KMS-11 (cell line): ENCODE data around the gene CNTFR.

ENCODE experiments used
- H2AFZ ChIP-seq: fragments of 200-600 bp; sonication (generic); 2 replicates; pipeline ENCODE4 v1.6.1; 2016; ENCODE audit warnings: antibody characterized with exemption, mixed run types, low read depth
- H3K27ac ChIP-seq: fragments of 200-600 bp; sonication (generic); 2 replicates; pipeline ENCODE4 v1.6.1; 2016; ENCODE audit warnings: mild to moderate bottlenecking, mixed run types
- H3K27me3 ChIP-seq: fragments of 200-600 bp; sonication (generic); 2 replicates; pipeline ENCODE4 v1.6.1; 2017; ENCODE audit warnings: mild to moderate bottlenecking, low read depth, mixed run types, moderate library complexity; ENCODE audit not compliant: insufficient read depth
- H3K36me3 ChIP-seq: fragments of 200-600 bp; sonication (generic); 2 replicates; pipeline ENCODE4 v1.6.1; 2017; ENCODE audit warnings: mild to moderate bottlenecking, mixed run types; ENCODE audit not compliant: insufficient read depth
- H3K4me1 ChIP-seq: fragments of 200-600 bp; sonication (generic); 2 replicates; pipeline ENCODE4 v1.6.1; 2016; ENCODE audit warnings: mild to moderate bottlenecking, low read depth, mixed run types; ENCODE audit not compliant: poor library complexity, severe bottlenecking
- H3K4me2 ChIP-seq: fragments of 200-600 bp; sonication (generic); 2 replicates; pipeline ENCODE4 v1.7.0; 2016; ENCODE audit warnings: mild to moderate bottlenecking, mixed run types
- H3K4me3 ChIP-seq: fragments of 200-600 bp; sonication (generic); IDR thresholded peaks from 2 replicates; pipeline ENCODE4 v1.6.1; 2017; ENCODE audit warnings: low read depth, low read length, mixed read lengths; ENCODE audit not compliant: insufficient read depth
- H3K79me2 ChIP-seq: fragments of 200-600 bp; sonication (generic); 2 replicates; pipeline ENCODE4 v1.6.1; 2016; ENCODE audit warnings: low read depth, mixed run types; ENCODE audit not compliant: insufficient read depth
- H3K9ac ChIP-seq: fragments of 200-600 bp; sonication (generic); 2 replicates; pipeline ENCODE4 v1.6.1; 2016; ENCODE audit warnings: mild to moderate bottlenecking, mixed run types
- H4K20me1 ChIP-seq: fragments of 200-600 bp; sonication (generic); 2 replicates; pipeline ENCODE4 v1.6.1; 2016; ENCODE audit warnings: mild to moderate bottlenecking, mixed run types; ENCODE audit not compliant: insufficient read depth
- TF ChIP-seq, protein P1 (sequence below): fragments of 200-600 bp; sonication (generic); conservative IDR thresholded peaks from 2 replicates; pipeline ENCODE4 v1.6.1; 2017; ENCODE audit warnings: low read depth, mild to moderate bottlenecking, antibody characterized with exemption, low read length, moderate library complexity, mixed read lengths

CNTFR gene

DNA sequence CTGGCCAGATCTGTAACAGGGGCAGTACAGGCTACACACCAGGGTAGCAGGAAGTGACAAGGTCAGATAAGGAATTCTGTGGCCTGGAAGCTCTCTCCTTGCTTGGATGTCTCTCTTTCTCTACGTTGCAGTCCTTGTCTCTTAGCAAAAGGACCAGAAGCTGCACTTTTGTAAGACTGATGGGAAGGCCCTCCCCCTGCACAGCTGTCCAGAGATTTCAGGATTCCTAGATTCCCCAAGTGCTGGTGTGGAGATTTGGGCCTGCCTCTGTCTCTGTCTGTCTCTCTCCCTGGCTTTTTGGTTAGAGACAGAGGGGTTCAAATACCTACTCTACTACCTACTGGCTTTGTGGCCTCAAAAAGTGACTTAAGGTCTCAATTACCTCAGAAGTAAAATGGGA is 10.0 kb upstream of the CNTFR start:
- H3K9ac ChIP-seq = no peak overlapping the region
- TF ChIP-seq, protein P1, sequence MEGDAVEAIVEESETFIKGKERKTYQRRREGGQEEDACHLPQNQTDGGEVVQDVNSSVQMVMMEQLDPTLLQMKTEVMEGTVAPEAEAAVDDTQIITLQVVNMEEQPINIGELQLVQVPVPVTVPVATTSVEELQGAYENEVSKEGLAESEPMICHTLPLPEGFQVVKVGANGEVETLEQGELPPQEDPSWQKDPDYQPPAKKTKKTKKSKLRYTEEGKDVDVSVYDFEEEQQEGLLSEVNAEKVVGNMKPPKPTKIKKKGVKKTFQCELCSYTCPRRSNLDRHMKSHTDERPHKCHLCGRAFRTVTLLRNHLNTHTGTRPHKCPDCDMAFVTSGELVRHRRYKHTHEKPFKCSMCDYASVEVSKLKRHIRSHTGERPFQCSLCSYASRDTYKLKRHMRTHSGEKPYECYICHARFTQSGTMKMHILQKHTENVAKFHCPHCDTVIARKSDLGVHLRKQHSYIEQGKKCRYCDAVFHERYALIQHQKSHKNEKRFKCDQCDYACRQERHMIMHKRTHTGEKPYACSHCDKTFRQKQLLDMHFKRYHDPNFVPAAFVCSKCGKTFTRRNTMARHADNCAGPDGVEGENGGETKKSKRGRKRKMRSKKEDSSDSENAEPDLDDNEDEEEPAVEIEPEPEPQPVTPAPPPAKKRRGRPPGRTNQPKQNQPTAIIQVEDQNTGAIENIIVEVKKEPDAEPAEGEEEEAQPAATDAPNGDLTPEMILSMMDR = no peak
- H4K20me1 ChIP-seq = no peaks in the 10 kb centered on the region
- no peak overlapping the region for H3K4me2 ChIP-seq
- H3K27me3 ChIP-seq = no peaks in the 10 kb centered on the region
- H2AFZ ChIP-seq = no peak overlapping the region
- H3K4me1 ChIP-seq = no peaks in the 10 kb centered on the region
- no peak overlapping the region for H3K4me3 ChIP-seq
- no peaks in the 10 kb centered on the region for H3K79me2 ChIP-seq
- H3K27ac ChIP-seq = no peak overlapping the region
- no peaks in the 10 kb centered on the region for H3K36me3 ChIP-seq

DNA sequence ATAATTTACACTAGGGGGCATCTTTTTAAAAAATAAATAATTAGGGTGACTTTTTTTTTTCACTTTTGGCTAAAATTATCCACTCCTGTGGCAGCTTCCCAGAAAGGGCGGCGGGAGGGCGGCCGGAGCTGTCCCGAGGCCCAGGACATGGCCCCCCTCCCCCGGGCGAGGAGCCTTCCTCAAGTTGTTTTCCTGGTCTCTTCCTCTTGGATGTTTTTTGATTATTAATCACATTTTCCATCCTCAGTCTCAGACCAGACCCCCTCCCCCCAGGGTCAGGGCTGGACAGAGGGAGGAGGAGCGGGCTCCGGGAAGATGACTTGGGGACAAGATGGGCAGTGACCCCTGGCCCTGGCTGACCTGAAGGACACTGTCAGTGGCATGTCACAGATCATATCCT is 4.7 kb upstream of the CNTFR start:
- Histone ChIP-seq H3K27ac (no peak overlapping the region), H4K20me1 (no peaks in the 10 kb centered on the region), H3K79me2 (no peaks in the 10 kb centered on the region), H3K36me3 (no peaks in the 10 kb centered on the region), H3K9ac (no peak overlapping the region), H3K4me2 (no peak overlapping the region), H2AFZ (no peak overlapping the region), H3K4me1 (no peaks in the 10 kb centered on the region), H3K27me3 (peaks cover 23% of the 10 kb centered on the region), H3K4me3 (no peak overlapping the region)
- TF ChIP-seq, protein P1 = no peak

DNA sequence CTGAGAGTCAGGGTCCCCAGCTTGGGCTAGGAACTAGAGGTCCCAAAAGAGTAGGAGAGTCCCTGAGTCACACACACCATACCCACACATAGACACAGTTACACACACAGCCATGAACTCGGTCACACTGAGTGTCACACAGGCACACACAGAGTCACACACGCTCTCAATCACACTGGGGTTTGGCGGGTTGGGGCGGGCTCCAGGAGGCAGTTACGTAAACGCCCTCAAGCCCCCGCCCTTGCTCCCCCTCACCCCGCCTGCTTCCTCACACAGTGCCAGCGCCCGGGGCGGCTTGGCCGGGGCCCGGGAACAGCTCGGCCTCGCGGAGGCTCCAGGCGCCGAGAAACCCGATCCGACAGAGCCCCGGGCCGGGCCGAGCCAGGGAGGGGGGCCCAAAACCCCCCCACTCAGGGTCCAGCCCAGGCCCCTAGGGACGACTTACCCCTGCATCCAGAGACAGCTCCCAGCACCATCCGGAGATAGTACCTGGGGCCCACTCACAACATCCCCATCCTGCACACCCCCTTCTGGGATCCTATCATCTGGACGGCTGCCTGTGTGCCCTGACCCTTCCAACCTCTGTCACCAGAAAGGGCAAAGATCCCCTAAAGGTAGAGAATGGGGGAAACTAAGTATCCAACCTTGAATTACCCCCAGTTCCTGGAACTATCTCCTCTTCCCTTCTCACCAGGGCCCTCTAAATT is 3.5 kb upstream of the CNTFR start:
- Histone ChIP-seq H3K9ac (no peak overlapping the region), H4K20me1 (no peaks in the 10 kb centered on the region), H3K27me3 (peaks cover 30% of the 10 kb centered on the region), H3K27ac (no peak overlapping the region), H3K4me3 (no peak overlapping the region), H3K4me2 (no peak overlapping the region), H3K36me3 (no peaks in the 10 kb centered on the region), H2AFZ (no peak overlapping the region), H3K4me1 (no peaks in the 10 kb centered on the region), H3K79me2 (no peaks in the 10 kb centered on the region)
- TF ChIP-seq, protein P1 = no peak

DNA sequence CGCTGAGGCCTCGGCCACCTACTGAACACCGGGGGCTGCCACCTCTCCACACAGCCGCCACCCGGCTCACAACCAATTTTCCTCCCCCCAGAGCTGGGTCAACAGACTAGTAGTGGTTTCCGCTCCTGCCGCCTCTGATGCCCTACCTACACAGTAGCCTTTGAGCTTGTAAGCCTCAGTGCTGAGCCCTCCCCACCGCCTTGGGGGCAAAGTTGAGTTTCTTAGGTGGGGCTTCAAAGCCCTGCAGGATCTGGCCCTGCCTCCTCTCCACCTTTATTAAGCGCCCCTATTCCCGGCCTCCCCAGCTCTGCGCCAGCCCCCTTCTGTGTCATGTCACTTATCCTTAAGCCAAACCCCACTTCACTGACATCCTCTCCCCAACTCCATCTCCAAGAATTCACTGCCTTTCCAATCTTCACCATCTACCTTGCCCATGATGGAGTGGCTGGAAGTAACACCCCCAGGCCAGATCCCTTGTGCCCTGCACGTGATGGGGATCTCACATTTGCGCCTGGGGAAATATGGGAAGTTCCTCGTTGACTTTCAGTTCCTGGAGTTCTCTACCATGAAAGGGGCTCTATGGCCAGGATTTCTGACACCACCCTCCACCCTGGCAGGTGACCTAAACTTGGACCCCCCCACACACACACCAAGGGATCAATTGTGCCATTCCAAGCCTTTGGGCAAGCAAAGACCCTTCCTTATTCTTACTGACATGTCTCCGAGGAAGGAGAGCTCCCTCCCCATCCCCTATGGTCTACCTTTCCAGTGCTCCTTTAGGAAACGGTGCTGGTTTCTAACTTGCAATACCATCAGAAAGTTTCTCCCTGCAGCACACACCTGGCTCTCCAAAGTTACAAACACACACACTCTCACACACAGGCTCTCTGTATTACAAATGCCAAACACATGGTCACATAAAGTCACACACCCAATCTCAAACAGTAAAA is 2.7 kb upstream of the CNTFR start:
- Histone ChIP-seq H3K36me3 (no peaks in the 10 kb centered on the region), H3K27ac (no peak overlapping the region), H2AFZ (0 out of 2 replicates have a peak overlapping the region, but pooled peaks have one; percentile 49), H3K4me3 (no peak overlapping the region), H4K20me1 (no peaks in the 10 kb centered on the region), H3K27me3 (peaks cover 37% of the 10 kb centered on the region), H3K79me2 (no peaks in the 10 kb centered on the region), H3K4me1 (no peaks in the 10 kb centered on the region), H3K4me2 (no peak overlapping the region; the same call in 1 of the 2 replicates), H3K9ac (no peak overlapping the region)
- TF ChIP-seq, protein P1 = peak; percentile 14; the same call in 1 of the 2 replicates
